K562 (cell line): ENCODE data around the gene ATP5ME. TPM values are rescaled to one million over a fixed set of nuclear protein-coding genes. Genes with fewer than 3 reads are reported as not detected.
A peak's percentile ranks its signal among the peaks of the same experiment; 100 is the strongest.

Experiments
- ATAC-seq: fragments of 200-7000 bp; cut with Tn5 transposase; 3 replicates; pipeline ENCODE4 v1.9.1; 2020; ENCODE audit warnings: moderate library complexity
- BruUV-seq: library from RNA; stranded (reverse); fragments of 400-500 nt; replicated peaks from 2 replicates; lab custom pipeline; 2021; lab: Mats Ljungman, UMichigan
- CTCF ChIA-PET: fragments of 300-600 bp; formaldehyde crosslinking; extraction: SDS; loops from one replicate; lab custom pipeline; 2021; ENCODE audit warnings: low intra/inter-chr PET ratio; lab: Yijun Ruan, JAX
- POLR2A ChIA-PET: fragments of 300-600, 350-650 bp; sonication (Branson Sonifier 250); formaldehyde crosslinking; extraction: SDS; loops from one replicate; lab custom pipeline; 2021; ENCODE audit warnings: antibody characterized with exemption, inconsistent platforms; lab: Yijun Ruan, JAX
- DNase-seq, 4 experiments: peaks; one replicate each; pipeline versions ENCODE4 v3.0.0 to v3.0.0-alpha.2; 2011 to 2018; ENCODE audit warnings: low spot score in 3 of 4, mixed read lengths in 3 of 4; ENCODE audit errors: extremely low read depth in 1 of 4
- FAIRE-seq: peaks from 2 replicates; lab custom pipeline; 2011; peaks lifted over from hg19 to GRCh38; lab: Jason Lieb, UNC
- H2AFZ ChIP-seq: 2 replicates; pipeline ENCODE4 v1.6.0; 2011; ENCODE audit warnings: low read depth, low read length, control low read depth, inconsistent platforms
- H3K27ac ChIP-seq: fragments of 200-600 bp; 3 replicates; pipeline ENCODE4 v1.8.0; 2011; ENCODE audit warnings: low read depth, mild to moderate bottlenecking, control low read depth, inconsistent platforms, low read length, moderate library complexity, mixed read lengths; ENCODE audit errors: extremely low read depth
- H3K27me3 ChIP-seq, 2 experiments: fragments of 300-600 bp in 1 of 2; 2 replicates in 1 of 2; 3 replicates in 1 of 2; pipeline versions ENCODE4 v1.6.0 to v1.8.0; 2011; ENCODE audit warnings: inconsistent platforms in 2 of 2, low read length in 2 of 2, mild to moderate bottlenecking in 1 of 2, mixed read lengths in 1 of 2, moderate library complexity in 1 of 2; ENCODE audit not compliant: control insufficient read depth in 2 of 2, insufficient read depth in 2 of 2
- H3K36me3 ChIP-seq: fragments of 300-600 bp; 3 replicates; pipeline ENCODE4 v1.8.0; 2011; ENCODE audit warnings: mild to moderate bottlenecking, low read length, inconsistent platforms; ENCODE audit not compliant: control insufficient read depth, insufficient read depth
- H3K4me1 ChIP-seq, 2 experiments: fragments of 200-600 bp in 1 of 2; replicated peaks in 1 of 2; 2 replicates in 1 of 2; 3 replicates in 1 of 2; pipeline versions ENCODE4 v1.5.1 to v1.8.0; 2011; ENCODE audit warnings: inconsistent platforms in 2 of 2, low read length in 2 of 2, mild to moderate bottlenecking in 1 of 2, mixed read lengths in 1 of 2, moderate library complexity in 1 of 2; ENCODE audit not compliant: control insufficient read depth in 2 of 2, insufficient read depth in 2 of 2
- H3K4me2 ChIP-seq: 2 replicates; pipeline ENCODE4 v1.6.1; 2011; ENCODE audit warnings: low read length, control low read depth, inconsistent platforms, mixed read lengths; ENCODE audit not compliant: insufficient read depth
- H3K4me3 ChIP-seq: fragments of 200-600 bp; sonication (generic), shearing (Covaris generic); 2 replicates; pipeline ENCODE4 v1.5.1; 2016; ENCODE audit warnings: control low read depth, inconsistent platforms
- H3K79me2 ChIP-seq: fragments of 200-600 bp; 3 replicates; pipeline ENCODE4 v1.8.0; 2011; ENCODE audit warnings: low read length, inconsistent platforms; ENCODE audit not compliant: control insufficient read depth, insufficient read depth
- H3K9ac ChIP-seq, 2 experiments: 2 replicates each; pipeline versions ENCODE4 v1.6.0 to v1.6.1; 2011; ENCODE audit warnings: low read depth in 2 of 2, low read length in 2 of 2, control low read depth in 1 of 2, inconsistent platforms in 1 of 2, mild to moderate bottlenecking in 1 of 2, mixed read lengths in 1 of 2; ENCODE audit not compliant: insufficient read depth in 1 of 2
- H3K9me1 ChIP-seq: one replicate; pipeline ENCODE4 v1.6.0; 2011; ENCODE audit warnings: inconsistent platforms, mild to moderate bottlenecking, low read length, moderate library complexity; ENCODE audit not compliant: control insufficient read depth, insufficient read depth
- H3K9me3 ChIP-seq: replicated peaks from 2 replicates; pipeline ENCODE4 v1.5.1; 2011; ENCODE audit warnings: low read depth, low read length, inconsistent platforms; ENCODE audit not compliant: control insufficient read depth, insufficient read depth
- H4K20me1 ChIP-seq: replicated peaks from 2 replicates; pipeline ENCODE4 v1.6.1; 2011; ENCODE audit warnings: low read length, inconsistent platforms, mixed read lengths; ENCODE audit not compliant: control insufficient read depth, insufficient read depth
- CBFB ChIP-seq: sonication (generic); formaldehyde crosslinking; IDR thresholded peaks from 2 replicates; pipeline ENCODE4 v1.4.0; 2020; ENCODE audit warnings: mild to moderate bottlenecking, missing genetic modification reagents
- FOXJ2 ChIP-seq: fragments of 200-800 bp; sonication (Bioruptor generic); IDR thresholded peaks from 2 replicates; pipeline ENCODE4 v1.6.1; 2016; ENCODE audit warnings: missing genetic modification characterization, missing compliant biosample characterization
- HNRNPH1 ChIP-seq: fragments of 200-400 bp; formaldehyde crosslinking; optimal IDR thresholded peaks from 2 replicates; pipeline ENCODE3; 2017; ENCODE audit warnings: low read depth, mild to moderate bottlenecking, low read length, moderate library complexity
- POLR2G ChIP-seq: fragments of 200-400 bp; formaldehyde crosslinking; IDR thresholded peaks from 2 replicates; pipeline ENCODE4 v1.6.1; 2017; ENCODE audit warnings: low read depth, mild to moderate bottlenecking, antibody characterized with exemption, low read length, moderate library complexity
- PYGO2 ChIP-seq: fragments of 450-650 bp; IDR thresholded peaks from 2 replicates; pipeline ENCODE4 v1.6.1; 2016; ENCODE audit warnings: mild to moderate bottlenecking, missing genetic modification characterization, moderate library complexity, missing compliant biosample characterization
- RBFOX2 ChIP-seq: fragments of 200-400 bp; formaldehyde crosslinking; IDR thresholded peaks from 2 replicates; pipeline ENCODE4 v1.6.1; 2017; ENCODE audit warnings: low read depth, mild to moderate bottlenecking, low read length, moderate library complexity
- ZNF644 ChIP-seq: fragments of 200-800 bp; sonication (Bioruptor generic); IDR thresholded peaks from 2 replicates; pipeline ENCODE4 v1.6.1; 2016; ENCODE audit warnings: low read depth, missing genetic modification characterization, missing compliant biosample characterization
- WGBS: fragments of 100-300 bp; shearing (Covaris generic); methylation state at CpG from one replicate; pipeline ENCODE4 v1.1.6; 2016; ENCODE audit warnings: low coverage, mixed read lengths; ENCODE audit not compliant: insufficient coverage; ENCODE audit errors: missing lambda C conversion rate; 5-methylcytosine and 5-hydroxymethylcytosine counted together
- in situ Hi-C: fragments of 300-500 bp; cut with MboI; formaldehyde crosslinking; loops from 4 replicates; pipeline ENCODE4 v1.15.0; 2018; ENCODE audit warnings: inconsistent platforms, mixed read lengths
- intact Hi-C: fragments of 100-400 bp; cut with micrococcal nuclease; formaldehyde crosslinking; loops from 2 replicates; pipeline ENCODE4 v1.14.2; 2022
- polyA plus RNA-seq, 8 experiments: library from polyadenylated mRNA; depleted of rRNA in 4 of 8; stranded (reverse) in 5 of 8; unstranded in 3 of 8; fragments of >200 nt; fragmentation: Nextera tagmentation in 2 of 8; fragmentation: Illumina TruSeq in 1 of 8; extraction: Ambion mirVana in 2 of 8; extraction: Trizol in 1 of 8; gene quantifications; 2 replicates each; pipeline versions ENCODE4 v1.2.1 to v1.2.3, GENCODE V29; 2011 to 2014; ENCODE audit warnings: inconsistent platforms in 1 of 8, missing spikeins in 1 of 8
- total RNA-seq, 7 experiments: library from RNA; depleted of rRNA in 6 of 7; stranded (reverse); fragments of >200 nt in 6 of 7; fragmentation: Illumina TruSeq in 2 of 7; extraction: Trizol in 2 of 7; gene quantifications; 2 replicates each; pipeline versions ENCODE4 v1.2.1 to v1.2.3, GENCODE V29; 2011 to 2021; ENCODE audit warnings: low replicate concordance in 1 of 7

The ATP5ME gene
- total and polyA plus RNA-seq, 9 of the 15 experiments (the other 6 are each of a cell fraction or from before 2014, with no cell fraction given) = 509 to 2,480 (median 887) TPM

- no peak for TF ChIP-seq HNRNPH1
- TF ChIP-seq FOXJ2 (tag) = no peak
- TF ChIP-seq CBFB (CRISPR knock-in tag) = no peak
- TF ChIP-seq RBFOX2 = no peak
Measured at GRCh38 chr4:666436-666810, 7.7 kb downstream of the ATP5ME start (continued).

DNA sequence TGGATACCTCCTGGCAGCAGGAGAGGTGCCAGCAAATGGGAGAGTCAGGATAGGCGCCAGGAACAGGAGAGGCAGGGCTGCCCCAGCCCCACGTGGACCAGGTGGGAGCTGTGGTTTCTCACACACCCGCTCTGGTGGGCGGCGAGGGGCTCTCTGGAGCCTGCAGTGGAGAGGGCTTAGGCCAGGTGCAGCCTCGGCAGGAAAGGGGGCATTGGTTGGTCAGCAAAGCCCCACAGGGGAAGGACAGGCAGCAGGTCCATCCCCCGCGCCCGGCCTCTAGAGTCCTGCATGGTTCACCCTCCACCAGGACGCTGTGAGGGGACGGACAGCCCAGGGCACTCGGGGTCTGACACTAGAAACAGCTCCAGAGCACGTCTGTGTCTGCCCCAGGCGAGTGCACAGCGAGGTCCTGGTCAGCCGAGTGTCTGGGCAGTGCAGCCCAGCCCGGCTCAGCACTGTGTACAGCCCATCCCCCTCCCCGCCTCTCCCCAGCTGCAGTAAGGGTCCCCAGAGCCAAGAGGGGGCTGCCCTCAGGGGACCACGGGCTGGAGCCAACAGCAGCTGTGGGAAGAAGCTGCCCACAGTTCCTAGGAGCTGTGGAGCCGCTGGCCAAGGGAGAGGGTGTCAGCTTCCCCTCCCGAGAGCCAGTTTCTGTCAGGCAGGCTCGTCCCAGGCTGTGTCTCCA, 8.2 kb downstream of the ATP5ME start:
- H3K4me3 ChIP-seq = no peak overlapping the region
- ATAC-seq (peak; percentile 49), DNase-seq (no peak), FAIRE-seq (no peak)
- in situ Hi-C loops = no loop called here
- H3K9ac ChIP-seq = peak overlapping the region in 1 of 2 experiments; percentile 43; a peak in 1 of 4 replicates
- no peaks in the 10 kb centered on the region for H3K9me3 ChIP-seq
- peaks cover 21 to 52% of the 10 kb centered on the region in 2 experiments; a peak in 3 of 5 replicates for H3K27me3 ChIP-seq
- H3K9me1 ChIP-seq = no peaks in the 10 kb centered on the region
- BruUV-seq = no TSS peak
- intact Hi-C loops = no loop called here
- ChIA-PET POLR2A (interaction anchor here (1.0 kb wide), 1 partner anchor 13 kb away, joined by 3 read pairs; no protein-coding TSS in a partner anchor), CTCF (no interaction called here)
- 4% methylated on average over 15 of the region's 22 CpGs for WGBS
- H3K4me2 ChIP-seq = no peak overlapping the region
- H3K79me2 ChIP-seq = no peaks in the 10 kb centered on the region
- no peaks in the 10 kb centered on the region for H4K20me1 ChIP-seq
- no peak overlapping the region for H2AFZ ChIP-seq
- H3K4me1 ChIP-seq = peaks cover 0 to 42% of the 10 kb centered on the region in 2 experiments; a peak in 2 of 5 replicates
- H3K27ac ChIP-seq = no peak overlapping the region
- peaks cover 5% of the 10 kb centered on the region; the same call in 2 of the 3 replicates for H3K36me3 ChIP-seq
- TF ChIP-seq ZNF644 = no peak
- TF ChIP-seq POLR2G = peak; percentile 16
- TF ChIP-seq PYGO2 (tag) = no peak
